MG63 (cell line): ENCODE results near the gene SYT8. TPM values are rescaled to one million over a fixed set of nuclear protein-coding genes. Genes with fewer than 3 reads are reported as not detected.

ENCODE experiments used
- DNase-seq: peaks from one replicate; pipeline ENCODE4 v3.0.0-alpha.2; 2020
- H3K27me3 ChIP-seq: fragments of 250-450 bp; sonication (Bioruptor Pico); 2 replicates; pipeline ENCODE4 v1.5.1; 2020; ENCODE audit warnings: mild to moderate bottlenecking, moderate library complexity
- H3K36me3 ChIP-seq: fragments of 250-450 bp; sonication (Bioruptor Pico); 2 replicates; pipeline ENCODE4 v1.5.1; 2020; ENCODE audit warnings: mild to moderate bottlenecking, moderate library complexity
- H3K4me3 ChIP-seq: fragments of 250-450 bp; sonication (Bioruptor Pico); 2 replicates; pipeline ENCODE4 v1.5.1; 2020; ENCODE audit warnings: mild to moderate bottlenecking, moderate library complexity
- H3K9me3 ChIP-seq: fragments of 250-450 bp; sonication (Bioruptor Pico); 2 replicates; pipeline ENCODE4 v1.5.1; 2020; ENCODE audit warnings: mild to moderate bottlenecking, moderate library complexity
- total RNA-seq: library from RNA; depleted of rRNA; stranded (reverse); fragments of >200 nt; shearing (Covaris generic); gene quantifications from 2 replicates; pipeline ENCODE4 v1.2.3, GENCODE V29; 2014; ENCODE audit warnings: low replicate concordance

Gene SYT8
- total RNA-seq, 1 experiment from 2014 or later, result not detected

- no peaks in the 10 kb centered on the region for H3K36me3 ChIP-seq
- H3K27me3 ChIP-seq, result no peaks in the 10 kb centered on the region
- no peak for DNase-seq
- no peaks in the 10 kb centered on the region for H3K9me3 ChIP-seq
- H3K4me3 ChIP-seq, result no peak within 1 kb of the TSS
These were observed 3.8 kb downstream of the SYT8 start, which contains the start of gene TNNI2 for GRCh38 chr11:1838426-1839144. TSS of gene TNNI2 (plus strand) at chr11:1838981. CDS start at chr11:1839697, 716 bp downstream.

GRCh38 chr11:1839204-1839923 is 4.6 kb downstream of the SYT8 start:
- Histone ChIP-seq H3K4me3 (no peak overlapping the region), H3K36me3 (no peaks in the 10 kb centered on the region), H3K27me3 (no peaks in the 10 kb centered on the region), H3K9me3 (no peaks in the 10 kb centered on the region)
- DNase-seq, result no peak

DNA sequence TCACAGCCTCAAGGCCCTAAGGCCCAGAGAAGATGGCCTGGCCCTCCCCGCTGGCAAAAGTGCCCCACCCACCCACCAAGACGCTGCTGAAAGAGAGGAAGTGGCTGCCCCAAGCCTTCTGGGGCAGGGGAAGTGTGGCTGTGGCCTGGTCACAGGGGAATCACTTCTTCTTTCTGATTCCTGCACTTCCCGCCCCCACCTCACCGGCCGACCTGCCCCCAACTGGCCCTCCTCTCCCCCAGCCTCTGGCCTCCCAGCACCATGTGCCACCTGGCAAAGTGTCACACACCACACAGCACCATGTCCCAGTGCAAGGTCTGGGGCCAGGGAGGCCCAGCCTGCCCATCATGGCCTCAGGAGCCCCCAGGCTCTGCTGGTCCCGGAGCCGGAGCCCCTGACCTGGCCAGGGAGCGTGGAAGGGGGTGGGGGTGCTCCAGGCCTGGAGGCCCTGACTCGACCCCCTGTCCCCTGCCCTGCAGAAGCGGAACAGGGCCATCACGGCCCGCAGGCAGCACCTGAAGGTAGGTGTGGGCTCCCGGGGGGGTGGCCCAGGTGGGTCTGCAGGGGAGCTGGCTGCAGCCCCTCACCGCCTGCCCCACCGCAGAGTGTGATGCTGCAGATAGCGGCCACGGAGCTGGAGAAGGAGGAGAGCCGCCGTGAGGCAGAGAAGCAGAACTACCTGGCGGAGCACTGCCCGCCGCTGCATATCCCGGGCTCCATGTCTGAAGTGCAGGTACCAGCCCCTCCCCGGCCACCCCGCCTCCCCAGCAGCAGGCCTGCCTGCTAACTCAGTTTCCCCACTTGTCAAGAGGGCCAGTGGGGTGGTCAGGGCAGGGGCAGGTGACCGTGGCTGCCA is 5.4 kb downstream of the SYT8 start:
- H3K36me3 ChIP-seq, result no peaks in the 10 kb centered on the region
- no peaks in the 10 kb centered on the region for H3K9me3 ChIP-seq
- H3K4me3 ChIP-seq, result no peak overlapping the region
- DNase-seq, result no peak
- H3K27me3 ChIP-seq, result no peaks in the 10 kb centered on the region

DNA sequence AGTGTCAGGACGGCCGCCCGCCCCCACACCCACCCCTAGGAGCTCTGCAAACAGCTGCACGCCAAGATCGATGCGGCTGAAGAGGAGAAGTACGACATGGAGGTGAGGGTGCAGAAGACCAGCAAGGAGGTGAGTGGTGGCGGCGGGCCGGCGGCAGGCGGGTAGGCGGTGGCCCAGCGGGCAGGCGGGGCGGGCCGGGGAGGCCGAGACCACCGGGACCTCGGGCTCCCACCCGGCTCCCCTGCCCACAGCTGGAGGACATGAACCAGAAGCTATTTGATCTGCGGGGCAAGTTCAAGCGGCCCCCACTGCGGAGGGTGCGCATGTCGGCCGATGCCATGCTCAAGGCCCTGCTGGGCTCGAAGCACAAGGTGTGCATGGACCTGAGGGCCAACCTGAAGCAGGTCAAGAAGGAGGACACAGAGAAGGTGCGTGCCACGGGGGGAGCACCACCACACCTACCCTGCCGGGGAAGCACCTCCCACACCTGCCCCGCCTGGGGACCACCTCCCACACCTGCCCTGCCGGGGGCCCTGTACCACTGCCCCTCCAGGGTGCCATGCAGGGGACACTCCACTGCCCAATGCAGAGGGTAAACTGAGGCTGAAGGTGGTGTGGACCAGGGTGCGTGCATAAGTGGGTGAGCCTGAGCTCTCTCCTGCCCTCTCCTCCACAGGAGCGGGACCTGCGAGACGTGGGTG is 6.1 kb downstream of the SYT8 start:
- no peak for DNase-seq
- no peaks in the 10 kb centered on the region for H3K36me3 ChIP-seq
- H3K27me3 ChIP-seq, result no peaks in the 10 kb centered on the region
- H3K4me3 ChIP-seq, result no peak overlapping the region
- H3K9me3 ChIP-seq, result no peaks in the 10 kb centered on the region

GRCh38 chr11:1841511-1842148 is 6.8 kb downstream of the SYT8 start:
- DNase-seq, result no peak
- Histone ChIP-seq H3K9me3 (no peaks in the 10 kb centered on the region), H3K27me3 (no peaks in the 10 kb centered on the region), H3K4me3 (no peak overlapping the region), H3K36me3 (no peaks in the 10 kb centered on the region)

- no peaks in the 10 kb centered on the region for H3K27me3 ChIP-seq
- H3K4me3 ChIP-seq, result no peak overlapping the region
- H3K36me3 ChIP-seq, result no peaks in the 10 kb centered on the region
- DNase-seq, result no peak
- no peaks in the 10 kb centered on the region for H3K9me3 ChIP-seq
These were observed 7.6 kb downstream of the SYT8 start for GRCh38 chr11:1842149-1843097.

GRCh38 chr11:1843098-1843473 is 8.3 kb downstream of the SYT8 start:
- no peaks in the 10 kb centered on the region for H3K36me3 ChIP-seq
- H3K4me3 ChIP-seq, result no peak overlapping the region
- DNase-seq, result no peak
- no peaks in the 10 kb centered on the region for H3K9me3 ChIP-seq
- no peaks in the 10 kb centered on the region for H3K27me3 ChIP-seq

GRCh38 chr11:1843796-1844195 is 9.0 kb downstream of the SYT8 start:
- H3K4me3 ChIP-seq, result no peak overlapping the region
- H3K9me3 ChIP-seq, result no peaks in the 10 kb centered on the region
- no peaks in the 10 kb centered on the region for H3K27me3 ChIP-seq
- no peak for DNase-seq
- no peaks in the 10 kb centered on the region for H3K36me3 ChIP-seq

DNA sequence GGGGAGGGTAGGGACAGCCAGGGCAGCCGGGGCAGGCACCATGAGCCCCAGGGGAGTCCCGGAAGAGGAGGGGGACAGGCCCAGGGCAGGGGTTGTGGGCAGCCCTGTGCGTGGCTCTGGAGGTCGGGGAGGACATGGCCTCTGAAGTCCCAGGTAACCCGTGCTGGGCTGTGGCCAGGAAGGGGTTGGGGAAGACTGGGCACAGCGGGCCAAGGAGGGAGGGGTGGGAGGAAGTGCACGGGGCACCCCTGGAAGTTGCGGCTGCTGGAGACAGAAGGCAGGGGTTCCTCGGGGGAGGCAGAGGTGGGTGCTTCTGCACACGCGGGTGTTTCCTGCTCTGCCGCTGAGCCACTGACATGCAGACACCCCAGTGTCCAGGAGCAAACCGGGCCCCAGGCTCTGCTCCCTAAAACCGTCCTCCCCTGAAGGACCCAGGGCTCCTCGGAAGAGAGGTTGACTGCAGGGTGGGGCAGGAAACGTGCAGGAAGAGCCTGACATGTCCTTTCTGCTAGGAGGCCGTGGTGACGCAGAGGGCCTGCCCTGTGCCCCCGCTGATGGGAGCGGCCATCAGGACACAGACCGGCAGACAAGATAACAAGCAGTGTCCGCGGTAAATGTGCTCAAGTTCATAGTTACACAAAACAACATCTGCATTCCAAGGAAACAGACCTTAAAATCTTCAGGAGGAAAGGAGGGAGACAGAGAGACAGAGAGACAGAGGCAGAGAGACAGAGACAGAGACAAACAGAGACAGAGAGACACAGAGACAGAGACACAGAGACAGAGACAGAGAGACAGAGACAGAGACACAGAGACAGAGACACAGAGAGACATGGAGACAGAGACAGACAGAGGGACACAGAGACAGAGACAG is 9.7 kb downstream of the SYT8 start:
- Histone ChIP-seq H3K36me3 (no peaks in the 10 kb centered on the region), H3K9me3 (no peaks in the 10 kb centered on the region), H3K4me3 (no peak overlapping the region), H3K27me3 (no peaks in the 10 kb centered on the region)
- no peak for DNase-seq

DNA sequence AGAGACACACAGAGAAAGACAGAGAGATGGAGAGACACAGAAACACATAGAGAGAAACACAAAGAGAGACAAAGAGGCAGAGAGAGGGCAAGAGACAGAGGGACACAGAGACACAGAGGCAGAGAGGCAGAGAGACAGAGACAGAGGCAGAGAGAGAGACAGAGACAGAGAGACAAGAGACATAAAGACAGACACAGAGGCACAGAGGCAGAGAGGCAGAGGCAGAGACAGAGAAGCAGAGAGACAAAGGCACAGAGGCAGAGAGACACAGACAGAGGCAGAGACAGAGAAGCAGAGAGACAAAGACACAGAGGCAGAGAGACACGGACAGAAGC is 10.3 kb downstream of the SYT8 start:
- H3K27me3 ChIP-seq, result no peaks in the 10 kb centered on the region
- H3K36me3 ChIP-seq, result no peaks in the 10 kb centered on the region
- H3K9me3 ChIP-seq, result no peaks in the 10 kb centered on the region
- H3K4me3 ChIP-seq, result no peak overlapping the region
- DNase-seq, result no peak

DNA sequence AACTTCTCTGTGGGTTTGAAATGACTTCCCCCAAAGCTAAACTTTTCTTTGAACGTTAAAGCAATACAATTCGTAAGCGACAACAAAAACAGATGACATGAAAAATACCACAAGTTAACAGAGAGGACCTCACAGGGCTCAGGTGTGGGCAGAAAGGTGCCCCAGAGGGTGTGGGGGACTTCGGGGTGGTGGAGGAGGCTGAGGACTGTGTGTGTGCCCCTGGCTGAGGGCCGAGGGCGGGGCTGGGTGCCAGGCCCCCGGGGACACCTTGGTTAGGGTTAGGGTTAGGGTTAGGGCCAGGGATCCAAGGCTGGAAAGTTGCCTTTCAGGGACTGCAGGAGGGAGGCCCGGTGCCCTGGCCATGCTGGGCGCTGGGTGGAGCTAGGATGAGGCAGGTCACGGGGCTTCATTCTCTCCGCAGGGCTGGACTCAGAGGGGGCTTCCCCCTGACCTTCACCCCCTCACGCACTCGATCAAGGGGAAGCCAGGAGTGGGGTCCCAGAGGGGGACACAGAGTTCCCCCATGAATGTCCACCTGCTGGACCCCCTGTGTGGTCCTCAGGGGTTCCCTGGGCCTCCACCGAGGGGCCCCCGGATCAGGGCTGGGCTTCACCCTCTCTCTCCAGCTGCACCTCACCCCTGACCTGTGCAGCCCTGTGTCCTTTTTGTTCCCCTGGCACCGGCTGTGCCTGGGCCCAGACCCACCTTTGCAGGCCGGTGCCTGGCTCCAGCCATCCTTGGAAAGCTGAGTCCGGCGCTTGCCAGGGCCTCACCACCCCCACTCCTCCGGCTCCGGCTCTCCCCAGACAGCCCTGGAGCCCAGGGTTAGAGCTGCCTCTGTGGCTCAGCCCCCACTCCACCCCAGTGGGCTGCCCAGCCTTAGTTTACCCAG is 11.0 kb downstream of the SYT8 start:
- Histone ChIP-seq H3K27me3 (no peaks in the 10 kb centered on the region), H3K36me3 (no peaks in the 10 kb centered on the region), H3K4me3 (no peak overlapping the region), H3K9me3 (no peaks in the 10 kb centered on the region)
- no peak for DNase-seq

DNA sequence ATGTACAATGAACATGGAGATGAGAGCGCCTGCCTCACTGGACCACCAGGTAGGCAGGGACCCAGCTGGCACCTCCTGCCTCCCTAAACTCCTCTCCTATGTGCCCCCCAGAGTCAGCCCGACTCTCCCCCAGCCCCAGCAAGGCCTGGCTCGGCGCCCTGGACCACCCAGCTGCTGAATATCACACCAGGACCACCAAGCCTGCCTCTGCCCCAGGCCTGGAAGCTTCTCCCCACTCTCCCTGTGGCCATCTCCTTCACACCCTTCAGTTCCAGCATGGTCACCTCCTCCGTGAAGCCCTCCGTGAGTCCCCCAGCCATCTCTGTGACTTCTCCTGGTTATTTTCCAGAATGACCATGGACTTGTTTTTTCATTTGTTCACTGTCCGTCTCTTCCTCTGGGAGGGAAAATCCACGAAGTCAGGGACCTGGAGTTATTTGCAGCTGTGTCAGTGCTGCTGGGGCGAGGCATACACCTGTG is 11.7 kb downstream of the SYT8 start:
- no peaks in the 10 kb centered on the region for H3K36me3 ChIP-seq
- no peak overlapping the region for H3K4me3 ChIP-seq
- H3K27me3 ChIP-seq, result no peaks in the 10 kb centered on the region
- H3K9me3 ChIP-seq, result no peaks in the 10 kb centered on the region
- no peak for DNase-seq

DNA sequence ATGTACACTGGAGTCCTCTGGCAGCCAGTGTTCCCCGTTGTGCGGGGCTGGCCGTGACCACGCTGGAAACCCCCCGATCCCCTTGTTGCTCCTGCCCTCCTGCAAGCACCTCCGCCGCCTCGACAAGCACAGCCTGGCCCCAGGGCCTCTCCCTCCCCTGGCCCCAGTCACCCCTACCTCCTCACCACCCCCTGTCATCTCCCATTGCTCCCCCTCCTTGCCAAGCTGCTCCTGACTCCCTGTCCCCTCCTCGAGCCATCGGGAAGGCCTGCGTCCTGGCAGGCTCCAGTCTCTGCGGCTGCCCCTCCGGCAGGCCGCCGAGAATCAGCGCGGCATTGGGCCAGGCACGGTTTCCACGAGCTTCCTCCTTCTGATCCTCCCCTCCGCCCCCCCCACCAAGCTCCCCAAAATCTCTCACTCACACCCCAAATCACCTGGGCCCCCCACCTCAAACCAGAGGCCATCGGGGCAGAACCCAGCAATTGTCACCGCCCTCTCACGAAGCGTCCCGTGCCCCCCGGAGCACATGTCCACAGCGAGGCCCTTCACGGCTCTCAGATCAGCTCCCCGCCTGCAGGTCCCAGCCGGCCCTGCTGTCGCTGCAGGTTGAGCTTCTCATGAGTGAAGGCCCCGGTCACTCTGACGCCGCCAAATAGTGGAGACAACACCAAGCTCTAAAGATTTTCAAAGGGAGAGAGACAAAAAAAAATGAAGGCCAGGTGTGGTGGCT is 12.4 kb downstream of the SYT8 start:
- H3K36me3 ChIP-seq, result no peaks in the 10 kb centered on the region
- no peaks in the 10 kb centered on the region for H3K9me3 ChIP-seq
- DNase-seq, result no peak
- no peaks in the 10 kb centered on the region for H3K27me3 ChIP-seq
- no peak overlapping the region for H3K4me3 ChIP-seq
